ENCODE measurements around the gene FAM107B.

FAM107B gene

DNA sequence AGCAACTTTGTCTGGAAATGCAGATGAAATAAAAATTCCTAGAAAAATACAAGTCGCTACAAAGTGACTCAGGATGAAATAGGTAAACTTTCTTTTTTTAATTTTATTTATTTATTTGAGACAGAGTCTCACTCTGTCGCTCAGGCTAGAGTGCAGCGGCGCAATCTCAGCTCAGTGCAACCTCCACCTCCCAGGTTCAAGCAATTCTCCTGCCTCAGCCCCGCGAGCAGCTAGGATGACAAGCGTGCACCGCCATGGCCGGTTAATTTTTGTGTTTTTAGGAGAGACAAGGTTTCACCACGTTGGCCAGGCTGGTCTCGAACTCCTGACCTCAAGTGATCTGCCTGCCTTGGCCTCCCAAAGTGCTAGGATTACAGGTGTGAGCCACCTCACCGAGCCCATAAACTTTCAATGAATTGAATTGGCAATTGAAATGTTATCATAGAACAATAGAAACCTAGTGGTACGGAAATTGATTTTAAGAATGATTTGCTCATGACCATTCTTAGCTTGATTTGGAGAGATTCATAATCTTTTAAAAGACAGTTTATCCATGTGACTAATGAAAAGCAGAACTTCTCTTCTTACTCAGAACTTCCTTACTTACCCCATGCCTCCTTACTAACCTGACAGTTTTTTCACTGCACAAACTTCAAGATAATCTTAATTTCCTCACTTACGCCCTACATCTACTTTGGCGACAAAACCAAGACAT is 161.7 kb downstream of the FAM107B start:
- TF ChIP-seq, protein P1, sequence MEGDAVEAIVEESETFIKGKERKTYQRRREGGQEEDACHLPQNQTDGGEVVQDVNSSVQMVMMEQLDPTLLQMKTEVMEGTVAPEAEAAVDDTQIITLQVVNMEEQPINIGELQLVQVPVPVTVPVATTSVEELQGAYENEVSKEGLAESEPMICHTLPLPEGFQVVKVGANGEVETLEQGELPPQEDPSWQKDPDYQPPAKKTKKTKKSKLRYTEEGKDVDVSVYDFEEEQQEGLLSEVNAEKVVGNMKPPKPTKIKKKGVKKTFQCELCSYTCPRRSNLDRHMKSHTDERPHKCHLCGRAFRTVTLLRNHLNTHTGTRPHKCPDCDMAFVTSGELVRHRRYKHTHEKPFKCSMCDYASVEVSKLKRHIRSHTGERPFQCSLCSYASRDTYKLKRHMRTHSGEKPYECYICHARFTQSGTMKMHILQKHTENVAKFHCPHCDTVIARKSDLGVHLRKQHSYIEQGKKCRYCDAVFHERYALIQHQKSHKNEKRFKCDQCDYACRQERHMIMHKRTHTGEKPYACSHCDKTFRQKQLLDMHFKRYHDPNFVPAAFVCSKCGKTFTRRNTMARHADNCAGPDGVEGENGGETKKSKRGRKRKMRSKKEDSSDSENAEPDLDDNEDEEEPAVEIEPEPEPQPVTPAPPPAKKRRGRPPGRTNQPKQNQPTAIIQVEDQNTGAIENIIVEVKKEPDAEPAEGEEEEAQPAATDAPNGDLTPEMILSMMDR (IDR thresholded peaks at IDR 0.05) = no peak
- no peak overlapping the region for H3K9ac ChIP-seq
- no peak overlapping the region for H3K27ac ChIP-seq
- peaks cover 5% of the 10 kb centered on the region for H3K4me1 ChIP-seq
- no peak overlapping the region for H2AFZ ChIP-seq
- H3K36me3 ChIP-seq (ENCODE audit: control insufficient read depth, insufficient read depth, low read length) = no peaks in the 10 kb centered on the region
- no peaks in the 10 kb centered on the region for H3K79me2 ChIP-seq
- no peaks in the 10 kb centered on the region for H3K27me3 ChIP-seq (ENCODE audit: control insufficient read depth, insufficient read depth, low read length)
- no peaks in the 10 kb centered on the region for H3K9me3 ChIP-seq (ENCODE audit: control insufficient read depth, low read length)
- H3K4me2 ChIP-seq (ENCODE audit: low read length) = no peak overlapping the region
- no peak overlapping the region for H3K4me3 ChIP-seq (ENCODE audit: low read depth, low read length)

DNA sequence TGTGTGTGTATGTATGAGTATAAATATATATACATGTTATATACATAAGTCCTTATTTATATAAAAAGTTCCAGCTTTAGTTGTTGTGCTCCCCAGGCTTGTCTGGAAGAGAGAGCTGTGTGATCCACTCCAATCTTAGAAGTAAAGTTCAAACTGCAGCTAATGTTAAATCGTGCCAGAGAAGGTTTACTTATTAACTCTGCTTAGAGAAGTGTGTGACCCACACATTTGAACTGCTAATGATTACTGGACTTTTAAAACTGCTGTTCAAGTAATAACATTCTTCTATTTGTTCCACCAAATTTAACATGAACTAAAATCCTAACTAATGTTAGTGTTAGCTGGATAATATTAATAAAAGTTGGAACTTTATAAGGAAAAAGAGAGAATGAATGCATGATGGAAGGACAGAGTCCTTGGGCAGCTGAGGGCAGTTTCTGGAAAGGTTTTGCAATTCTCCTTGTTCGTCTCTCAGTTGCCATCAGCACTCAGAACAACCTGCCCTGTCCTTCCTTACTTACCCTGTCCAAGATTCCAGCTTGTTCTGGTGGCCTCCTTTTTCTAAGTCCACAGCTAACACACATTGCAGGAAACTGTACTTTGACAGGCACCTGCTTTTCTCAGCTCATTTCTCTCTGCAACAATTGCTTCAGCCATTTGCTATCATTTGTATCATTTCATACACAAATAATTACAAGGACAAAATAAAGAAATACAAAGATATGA is 162.6 kb downstream of the FAM107B start:
- no peak overlapping the region for H3K27ac ChIP-seq
- H3K36me3 ChIP-seq (ENCODE audit: control insufficient read depth, insufficient read depth, low read length) = no peaks in the 10 kb centered on the region
- H3K9ac ChIP-seq = no peak overlapping the region
- H3K9me3 ChIP-seq (ENCODE audit: control insufficient read depth, low read length) = no peaks in the 10 kb centered on the region
- no peaks in the 10 kb centered on the region for H3K27me3 ChIP-seq (ENCODE audit: control insufficient read depth, insufficient read depth, low read length)
- H3K4me2 ChIP-seq (ENCODE audit: low read length) = no peak overlapping the region
- no peak overlapping the region for H3K4me3 ChIP-seq (ENCODE audit: low read depth, low read length)
- TF ChIP-seq, protein P1 (IDR thresholded peaks at IDR 0.05) = no peak
- H2AFZ ChIP-seq = peak overlapping the region; percentile 18
- no peaks in the 10 kb centered on the region for H3K79me2 ChIP-seq
- H3K4me1 ChIP-seq = peaks cover 2% of the 10 kb centered on the region

DNA sequence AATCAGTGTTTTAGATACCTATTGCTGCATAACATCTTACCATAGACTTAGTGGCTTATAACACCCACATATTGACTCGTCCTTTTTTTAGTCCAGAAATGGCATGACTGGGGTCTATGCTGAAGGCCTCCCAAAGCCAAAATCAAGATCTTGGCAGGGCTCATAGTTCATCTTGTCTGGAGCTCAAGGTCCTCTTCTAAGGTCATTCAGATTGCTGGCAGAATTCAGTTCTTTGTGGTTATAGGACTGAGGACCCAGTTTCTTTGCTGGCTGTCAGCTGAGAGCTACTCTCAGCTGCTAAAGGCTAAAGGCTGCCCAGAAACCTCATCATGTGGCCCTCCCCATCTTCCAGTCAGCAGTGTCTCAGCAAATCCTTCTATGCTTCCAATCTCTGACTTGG is 165.5 kb downstream of the FAM107B start:
- no peak overlapping the region for H3K27ac ChIP-seq
- no peak overlapping the region for H2AFZ ChIP-seq
- H3K4me1 ChIP-seq = peaks cover 9% of the 10 kb centered on the region

DNA sequence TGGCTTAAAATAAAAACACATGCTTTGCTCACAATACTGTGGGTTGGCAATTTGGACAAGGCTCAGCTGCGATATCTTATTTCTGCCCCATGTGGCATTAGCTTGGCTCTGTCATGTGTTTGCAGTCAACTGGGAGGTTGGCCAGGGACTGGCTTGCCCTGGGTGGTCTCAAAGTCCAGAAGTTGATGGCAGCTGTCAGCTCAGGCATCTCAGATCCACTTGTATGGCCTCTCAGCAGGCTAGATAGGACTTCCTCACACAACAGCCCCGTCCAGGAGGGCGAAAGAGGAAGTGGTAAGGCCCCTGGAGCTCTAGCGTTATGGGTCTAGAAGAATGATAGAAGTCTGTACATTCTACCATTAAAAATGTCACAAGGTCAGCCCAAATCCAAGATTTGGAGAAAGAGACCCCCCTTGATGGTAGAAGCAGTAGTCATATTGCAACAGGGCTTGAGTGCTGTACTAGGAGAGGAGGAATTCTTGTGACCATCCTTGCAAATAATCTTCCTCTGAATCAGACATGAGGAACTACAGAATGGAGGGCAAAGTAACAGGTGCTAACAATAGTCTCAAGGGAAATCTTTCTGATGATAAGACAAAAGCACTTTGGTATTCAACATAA is 166.2 kb downstream of the FAM107B start:
- H3K27me3 ChIP-seq (ENCODE audit: control insufficient read depth, insufficient read depth, low read length) = no peaks in the 10 kb centered on the region
- no peaks in the 10 kb centered on the region for H3K79me2 ChIP-seq
- H3K4me3 ChIP-seq (ENCODE audit: low read depth, low read length) = no peak overlapping the region
- H3K4me2 ChIP-seq (ENCODE audit: low read length) = no peak overlapping the region
- TF ChIP-seq, protein P1 (IDR thresholded peaks at IDR 0.05) = no peak
- no peaks in the 10 kb centered on the region for H3K9me3 ChIP-seq (ENCODE audit: control insufficient read depth, low read length)
- no peak overlapping the region for H3K27ac ChIP-seq
- H2AFZ ChIP-seq = no peak overlapping the region
- H3K9ac ChIP-seq = no peak overlapping the region
- no peaks in the 10 kb centered on the region for H3K36me3 ChIP-seq (ENCODE audit: control insufficient read depth, insufficient read depth, low read length)
- H3K4me1 ChIP-seq = peaks cover 9% of the 10 kb centered on the region

More for the DNA sequence above, 165.5 kb downstream of the FAM107B start:
- Histone ChIP-seq H3K9me3 (ENCODE audit: control insufficient read depth, low read length) (no peaks in the 10 kb centered on the region), H3K27me3 (ENCODE audit: control insufficient read depth, insufficient read depth, low read length) (no peaks in the 10 kb centered on the region), H3K4me2 (ENCODE audit: low read length) (no peak overlapping the region), H3K9ac (no peak overlapping the region), H3K36me3 (ENCODE audit: control insufficient read depth, insufficient read depth, low read length) (no peaks in the 10 kb centered on the region), H3K79me2 (no peaks in the 10 kb centered on the region), H3K4me3 (ENCODE audit: low read depth, low read length) (no peak overlapping the region)
- TF ChIP-seq, protein P1 (IDR thresholded peaks at IDR 0.05) = no peak

Data from parathyroid adenoma (tissue), 2 donors.